MM.1S (cell line): Measurements from ENCODE around the gene ANKRD29.

ENCODE experiments used
- EZH2 ChIP-seq: fragments of 300-600 bp; sonication (generic); optimal IDR thresholded peaks from 2 replicates; pipeline ENCODE3; 2017; ENCODE audit warnings: low read depth, mild to moderate bottlenecking, antibody characterized with exemption, low read length, mixed read lengths
- TF ChIP-seq, protein P1 (sequence below): fragments of 300-600 bp; sonication (generic); IDR thresholded peaks from 2 replicates; pipeline ENCODE4 v1.5.1; 2016; ENCODE audit warnings: antibody characterized with exemption, low read length, mixed read lengths

DNA sequence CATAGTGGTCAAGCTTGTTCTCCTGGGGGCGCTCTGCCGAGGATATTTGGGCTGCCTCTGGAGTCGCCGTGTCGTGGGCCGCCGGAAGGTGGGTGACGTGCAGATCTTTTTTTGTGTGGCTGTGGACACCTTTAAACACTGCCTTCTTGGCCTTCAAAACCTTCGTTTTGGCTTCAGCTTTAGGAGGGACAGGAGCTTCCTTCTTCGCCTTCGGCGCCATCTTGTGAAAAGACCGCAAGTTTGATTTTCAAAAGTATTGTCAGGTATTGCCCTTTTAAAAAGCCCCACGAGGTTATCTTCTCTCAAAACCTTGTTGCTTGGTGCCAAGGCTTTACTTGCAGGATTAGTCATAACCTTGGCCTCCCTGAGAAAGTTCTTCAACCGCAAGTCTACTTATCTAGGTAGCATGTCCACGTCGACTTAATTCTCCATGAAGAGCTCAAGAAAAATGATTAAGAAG is 47.4 kb upstream of the ANKRD29 start:
- TF ChIP-seq, protein P1, sequence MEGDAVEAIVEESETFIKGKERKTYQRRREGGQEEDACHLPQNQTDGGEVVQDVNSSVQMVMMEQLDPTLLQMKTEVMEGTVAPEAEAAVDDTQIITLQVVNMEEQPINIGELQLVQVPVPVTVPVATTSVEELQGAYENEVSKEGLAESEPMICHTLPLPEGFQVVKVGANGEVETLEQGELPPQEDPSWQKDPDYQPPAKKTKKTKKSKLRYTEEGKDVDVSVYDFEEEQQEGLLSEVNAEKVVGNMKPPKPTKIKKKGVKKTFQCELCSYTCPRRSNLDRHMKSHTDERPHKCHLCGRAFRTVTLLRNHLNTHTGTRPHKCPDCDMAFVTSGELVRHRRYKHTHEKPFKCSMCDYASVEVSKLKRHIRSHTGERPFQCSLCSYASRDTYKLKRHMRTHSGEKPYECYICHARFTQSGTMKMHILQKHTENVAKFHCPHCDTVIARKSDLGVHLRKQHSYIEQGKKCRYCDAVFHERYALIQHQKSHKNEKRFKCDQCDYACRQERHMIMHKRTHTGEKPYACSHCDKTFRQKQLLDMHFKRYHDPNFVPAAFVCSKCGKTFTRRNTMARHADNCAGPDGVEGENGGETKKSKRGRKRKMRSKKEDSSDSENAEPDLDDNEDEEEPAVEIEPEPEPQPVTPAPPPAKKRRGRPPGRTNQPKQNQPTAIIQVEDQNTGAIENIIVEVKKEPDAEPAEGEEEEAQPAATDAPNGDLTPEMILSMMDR = no peak
- TF ChIP-seq EZH2 = no peak
